Activated CD4-positive, alpha-beta T cell treated with anti-CD3 and anti-CD28 coated beads for 24 hours (primary cell): ENCODE measurements around the gene AMPD2.
"Not testable (repeated sequence)": the region's sequence is repeated elsewhere in the genome, so short reads cannot be mapped to it uniquely, and the experiment has no call there.

Experiments used
- DNase-seq, 2 donors: peaks; one replicate each; pipeline ENCODE4 v3.0.0-alpha.2; 2020; ENCODE audit warnings: low read depth in 2 of 2

Gene AMPD2

GRCh38 chr1:109678637-109679036 lies 59.0 kb downstream of the AMPD2 start:
- not testable (repeated sequence) for DNase-seq
